NCI-H2029 treated with DMSO at 0.1 percent for 48 hours (cell line): ENCODE data around the gene NODAL.

Source experiments
- DNase-seq: peaks from one replicate; lab custom pipeline; 2025; lab: John Stamatoyannopoulos, UW

The NODAL gene

GRCh38 chr10:70432561-70433263 lies 8.8 kb downstream of the NODAL start:
- no peak for DNase-seq

GRCh38 chr10:70432101-70432500 lies 9.4 kb downstream of the NODAL start:
- DNase-seq: no peak

- no peak for DNase-seq
Observed at GRCh38 chr10:70430493-70431445, 10.7 kb downstream of the NODAL start.

DNA sequence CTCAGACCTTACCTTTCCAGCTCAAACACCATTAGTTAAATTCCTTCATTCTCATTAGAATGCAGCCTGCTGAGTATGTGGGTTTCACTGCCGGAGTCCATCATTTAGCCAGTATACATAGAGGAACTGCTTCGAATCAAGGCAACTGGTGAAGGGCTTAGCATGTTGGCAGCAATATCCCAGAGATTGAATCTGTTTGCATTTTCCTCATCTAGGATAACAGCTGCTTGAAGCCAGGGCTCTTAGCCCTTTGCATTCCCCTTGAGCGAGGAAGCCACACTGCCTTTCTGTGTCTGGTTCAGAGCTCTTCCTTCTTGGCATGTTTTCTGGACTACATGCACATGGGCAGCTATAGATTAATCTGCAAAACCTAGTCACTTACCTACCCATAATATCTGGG lies 14.7 kb downstream of the NODAL start:
- no peak for DNase-seq

- DNase-seq: no peak
Observed at GRCh38 chr10:70425096-70425495, 16.4 kb downstream of the NODAL start.

DNA sequence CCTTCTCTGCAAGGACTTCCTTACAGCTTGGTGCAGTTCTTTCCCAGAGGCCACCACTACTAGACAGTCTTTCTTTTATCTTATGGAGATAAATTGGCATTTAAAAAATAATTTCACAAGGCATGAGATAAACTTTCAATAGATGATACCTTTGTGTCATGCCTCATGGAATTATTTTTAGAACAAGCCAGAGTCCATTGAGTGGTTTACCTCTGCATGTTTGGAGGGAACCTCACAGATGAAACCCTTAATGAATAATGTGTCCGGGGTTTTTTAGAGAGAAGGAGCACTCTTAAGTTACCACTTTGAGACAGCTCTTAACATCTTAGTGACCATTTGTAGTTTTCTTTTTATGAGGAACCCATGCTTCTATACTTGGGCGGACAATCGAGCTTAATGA lies 17.2 kb downstream of the NODAL start:
- DNase-seq: no peak

- DNase-seq: no peak
Observed at GRCh38 chr10:70418713-70419112, 22.8 kb downstream of the NODAL start.

DNA sequence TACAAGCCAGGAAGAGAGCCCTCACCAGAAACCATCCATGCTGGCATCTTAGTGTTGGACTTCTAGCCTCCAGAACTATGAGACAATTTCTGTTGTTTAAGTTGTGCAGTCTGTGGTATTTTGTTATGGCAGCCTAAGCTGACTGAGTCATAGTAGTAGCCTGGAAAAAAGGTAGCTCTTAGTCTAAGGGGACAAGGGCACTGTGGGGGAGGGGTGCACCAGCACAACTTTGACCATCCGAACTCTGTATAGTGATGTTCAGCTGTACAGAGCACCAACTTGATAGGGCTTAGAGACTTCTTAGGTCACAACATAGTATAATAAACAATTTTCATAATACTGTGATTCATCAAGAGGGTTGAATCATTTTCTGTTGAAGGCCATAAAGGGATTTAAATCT lies 23.3 kb downstream of the NODAL start:
- DNase-seq: no peak

GRCh38 chr10:70417568-70417967 lies 23.9 kb downstream of the NODAL start:
- no peak for DNase-seq

DNA sequence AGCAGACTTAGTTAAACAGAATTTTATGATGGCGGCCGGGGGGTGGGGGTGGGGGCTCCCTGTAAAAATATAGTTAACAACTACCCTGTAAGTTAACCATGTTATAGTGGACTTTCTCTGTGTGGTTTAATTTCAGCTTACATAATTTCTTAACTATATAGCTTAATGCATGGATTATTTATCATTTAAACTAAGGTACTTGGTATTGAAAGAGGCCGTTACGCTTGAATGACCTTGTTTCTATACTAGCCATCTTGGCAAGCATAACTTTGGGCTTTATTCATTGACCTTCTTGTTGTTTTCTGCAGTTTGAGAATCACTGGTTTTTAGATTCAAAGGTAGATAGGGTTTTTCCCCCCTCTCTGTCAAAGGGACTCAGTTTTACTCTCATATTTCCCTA lies 29.1 kb downstream of the NODAL start:
- no peak for DNase-seq

- no peak for DNase-seq
Observed at GRCh38 chr10:70410608-70411007, 30.9 kb downstream of the NODAL start.

DNA sequence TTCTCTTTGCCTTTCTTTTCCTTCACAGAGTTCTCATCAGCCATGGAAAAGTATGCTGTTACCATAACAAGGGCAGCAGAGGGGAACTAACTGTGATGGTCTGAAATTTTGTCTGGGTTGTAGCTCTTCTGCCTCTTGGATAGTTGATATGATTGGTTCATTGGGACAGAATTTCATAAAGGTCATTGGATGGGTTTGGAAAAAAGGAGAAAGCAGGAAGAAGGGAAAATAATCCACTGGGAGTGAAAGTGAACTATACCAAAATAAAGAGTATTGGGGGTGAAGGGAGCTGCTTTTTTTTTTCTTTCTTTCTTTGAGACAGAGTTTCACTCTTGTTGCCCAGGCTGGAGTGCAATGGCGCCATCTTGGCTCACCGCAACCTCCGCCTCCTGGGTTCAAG lies 31.7 kb downstream of the NODAL start:
- DNase-seq: no peak

DNA sequence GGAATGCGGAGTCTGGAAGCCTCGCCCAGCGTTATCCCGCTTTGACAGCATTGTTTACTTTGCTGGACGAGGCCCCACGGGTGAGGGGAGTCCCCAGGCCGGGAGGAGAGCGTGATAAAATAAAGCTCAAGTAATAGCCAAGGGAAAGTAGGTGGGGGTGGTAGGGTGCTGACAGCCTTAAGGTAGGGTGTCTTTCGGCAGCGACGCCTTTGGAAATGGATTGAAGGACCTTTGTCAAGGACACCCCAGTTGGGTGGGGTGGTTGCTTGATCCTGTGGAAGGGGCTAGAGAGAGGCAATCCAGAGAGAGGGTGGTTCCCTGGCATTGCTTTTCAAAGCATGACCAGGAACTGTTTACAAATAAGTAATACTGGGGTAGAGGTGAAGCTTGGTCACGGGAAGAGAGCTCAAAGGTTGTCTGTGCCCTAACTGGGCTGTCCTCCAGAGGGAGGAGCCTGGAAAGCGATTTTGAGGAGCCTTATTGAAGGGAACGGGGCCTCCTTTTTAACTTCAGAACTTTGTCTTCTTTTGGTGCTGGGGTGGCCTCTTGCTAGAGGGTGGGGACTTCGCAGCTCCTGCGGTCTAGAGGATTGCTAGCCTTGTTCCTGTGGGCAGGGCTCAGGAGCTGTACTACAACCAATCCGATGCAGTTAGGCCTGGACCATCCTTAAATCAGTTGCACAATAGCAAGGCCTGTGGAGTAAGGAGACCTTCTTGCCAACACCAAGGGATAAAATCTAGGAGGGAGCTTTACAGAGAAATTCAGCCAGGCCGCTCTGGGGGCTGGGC lies 36.2 kb downstream of the NODAL start:
- no peak for DNase-seq

DNA sequence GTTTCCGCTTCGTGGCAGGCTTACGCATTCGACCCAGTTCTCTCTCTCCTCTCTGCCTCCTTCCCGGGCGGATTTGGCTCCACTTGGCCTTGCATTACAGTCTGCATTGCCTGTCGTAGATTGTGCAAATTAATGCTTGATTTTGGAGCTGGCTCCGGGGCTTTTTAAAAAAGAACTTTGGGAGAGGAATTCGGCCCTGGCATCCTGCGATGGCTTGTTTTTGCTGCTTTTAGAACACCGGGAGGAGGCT lies 36.8 kb downstream of the NODAL start:
- DNase-seq: no peak

- DNase-seq: peak; percentile 53
Observed at GRCh38 chr10:70404036-70404786, 37.3 kb downstream of the NODAL start, which contains the start of gene EIF4EBP2. TSS of gene EIF4EBP2 (plus strand) at chr10:70404145. CDS start at chr10:70404402, 257 bp downstream.

DNA sequence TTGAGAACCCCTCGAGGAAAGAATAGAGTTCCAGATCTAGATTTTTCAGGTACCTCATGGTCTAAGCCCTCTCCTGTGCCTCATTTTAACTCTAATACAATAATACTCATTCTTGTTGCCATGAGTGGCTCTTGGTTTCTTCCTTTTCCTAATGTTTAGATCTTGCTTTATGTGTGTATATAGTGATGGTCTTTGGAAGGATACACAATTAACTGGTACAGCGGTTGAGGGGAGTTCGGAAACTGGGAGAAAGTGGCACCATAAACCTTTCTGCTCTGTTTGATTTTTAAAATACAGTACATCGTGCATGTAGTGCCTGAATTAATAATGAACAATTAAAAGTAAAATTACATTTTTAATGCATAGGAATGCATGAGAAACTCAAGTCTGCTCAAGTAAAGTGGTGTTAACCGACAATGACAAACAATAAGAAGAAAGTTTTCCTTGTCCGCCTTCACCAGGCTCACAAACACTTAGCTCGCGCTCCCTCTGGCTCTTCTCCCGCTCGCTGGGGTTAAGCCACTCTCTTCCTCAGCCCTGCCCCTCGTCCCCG lies 37.9 kb downstream of the NODAL start:
- no peak for DNase-seq

DNA sequence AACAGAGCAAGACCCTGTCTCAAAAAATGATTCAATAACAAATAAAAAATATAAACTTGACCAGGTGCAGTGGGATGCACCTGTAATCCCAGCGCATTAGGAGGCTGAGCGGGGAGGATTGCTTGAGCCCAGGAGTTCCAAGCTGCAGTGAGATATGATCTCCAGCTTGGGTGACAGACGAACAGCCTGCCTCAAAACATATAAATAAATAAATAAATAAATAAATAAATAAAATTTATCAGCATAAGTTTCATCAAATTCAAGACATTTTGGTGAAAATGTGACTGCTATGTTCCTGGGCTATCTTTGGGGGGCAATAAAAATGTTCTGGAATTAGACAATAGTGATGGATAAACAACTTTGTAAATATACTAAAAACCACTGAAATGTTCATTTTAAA lies 42.3 kb downstream of the NODAL start:
- DNase-seq: no peak

DNA sequence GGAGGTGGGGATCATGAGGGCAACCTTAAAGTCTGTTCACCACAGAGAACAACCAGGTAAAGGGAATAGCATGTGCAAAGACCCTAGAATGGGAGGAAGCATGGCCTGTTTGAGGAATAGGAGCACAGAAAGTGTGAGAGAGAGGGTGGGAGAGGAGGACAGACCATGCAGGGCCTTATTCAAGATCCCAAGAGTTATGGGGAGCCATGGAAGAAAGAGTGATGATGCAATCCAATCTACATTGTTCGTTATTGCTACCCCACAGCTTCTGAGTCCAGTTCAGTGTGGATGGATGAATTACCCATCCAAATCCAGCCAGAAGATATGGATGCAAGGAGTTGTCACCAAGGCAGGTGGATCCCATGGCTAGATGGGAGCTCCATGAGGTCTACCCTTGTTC lies 45.3 kb downstream of the NODAL start:
- DNase-seq: no peak

DNA sequence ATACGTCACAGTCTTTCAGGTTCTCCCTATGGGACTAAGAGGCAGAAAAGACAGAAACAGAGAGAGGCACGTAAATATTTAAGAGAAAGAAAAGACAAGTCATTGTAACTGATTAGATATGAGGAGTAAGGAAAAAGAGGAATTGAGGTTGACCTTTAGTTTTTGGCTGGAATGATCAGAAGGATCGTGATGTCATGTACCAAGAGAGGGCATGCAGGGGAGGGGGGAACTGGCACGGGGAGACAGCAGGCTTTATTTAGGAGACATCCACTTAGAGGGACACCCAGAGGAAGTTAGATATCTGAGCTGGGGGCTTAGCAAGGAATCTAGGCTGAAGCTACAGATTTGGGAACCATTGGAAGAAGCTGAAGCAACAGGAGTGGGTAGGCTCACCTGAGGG lies 49.8 kb downstream of the NODAL start:
- no peak for DNase-seq
